M059J (cell line): ENCODE results near the gene SETD2. TPM values are rescaled to one million over a fixed set of nuclear protein-coding genes. Genes with fewer than 3 reads are reported as not detected.
"Not testable (repeated sequence)": the region's sequence is repeated elsewhere in the genome, so short reads cannot be mapped to it uniquely, and the experiment has no call there.

Experiments used
- DNase-seq: peaks from one replicate; pipeline ENCODE4 v3.0.0-alpha.2; 2012; ENCODE audit warnings: low read depth
- total RNA-seq: library from RNA; depleted of rRNA; stranded (reverse); fragments of >200 nt; shearing (Covaris generic); gene quantifications from 2 replicates; pipeline ENCODE4 v1.2.3, GENCODE V29; 2014; rRNA removed

The SETD2 gene, protein sequence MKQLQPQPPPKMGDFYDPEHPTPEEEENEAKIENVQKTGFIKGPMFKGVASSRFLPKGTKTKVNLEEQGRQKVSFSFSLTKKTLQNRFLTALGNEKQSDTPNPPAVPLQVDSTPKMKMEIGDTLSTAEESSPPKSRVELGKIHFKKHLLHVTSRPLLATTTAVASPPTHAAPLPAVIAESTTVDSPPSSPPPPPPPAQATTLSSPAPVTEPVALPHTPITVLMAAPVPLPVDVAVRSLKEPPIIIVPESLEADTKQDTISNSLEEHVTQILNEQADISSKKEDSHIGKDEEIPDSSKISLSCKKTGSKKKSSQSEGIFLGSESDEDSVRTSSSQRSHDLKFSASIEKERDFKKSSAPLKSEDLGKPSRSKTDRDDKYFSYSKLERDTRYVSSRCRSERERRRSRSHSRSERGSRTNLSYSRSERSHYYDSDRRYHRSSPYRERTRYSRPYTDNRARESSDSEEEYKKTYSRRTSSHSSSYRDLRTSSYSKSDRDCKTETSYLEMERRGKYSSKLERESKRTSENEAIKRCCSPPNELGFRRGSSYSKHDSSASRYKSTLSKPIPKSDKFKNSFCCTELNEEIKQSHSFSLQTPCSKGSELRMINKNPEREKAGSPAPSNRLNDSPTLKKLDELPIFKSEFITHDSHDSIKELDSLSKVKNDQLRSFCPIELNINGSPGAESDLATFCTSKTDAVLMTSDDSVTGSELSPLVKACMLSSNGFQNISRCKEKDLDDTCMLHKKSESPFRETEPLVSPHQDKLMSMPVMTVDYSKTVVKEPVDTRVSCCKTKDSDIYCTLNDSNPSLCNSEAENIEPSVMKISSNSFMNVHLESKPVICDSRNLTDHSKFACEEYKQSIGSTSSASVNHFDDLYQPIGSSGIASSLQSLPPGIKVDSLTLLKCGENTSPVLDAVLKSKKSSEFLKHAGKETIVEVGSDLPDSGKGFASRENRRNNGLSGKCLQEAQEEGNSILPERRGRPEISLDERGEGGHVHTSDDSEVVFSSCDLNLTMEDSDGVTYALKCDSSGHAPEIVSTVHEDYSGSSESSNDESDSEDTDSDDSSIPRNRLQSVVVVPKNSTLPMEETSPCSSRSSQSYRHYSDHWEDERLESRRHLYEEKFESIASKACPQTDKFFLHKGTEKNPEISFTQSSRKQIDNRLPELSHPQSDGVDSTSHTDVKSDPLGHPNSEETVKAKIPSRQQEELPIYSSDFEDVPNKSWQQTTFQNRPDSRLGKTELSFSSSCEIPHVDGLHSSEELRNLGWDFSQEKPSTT (N-terminal part only)
- total RNA-seq: 10.7 and 17.3 TPM in 2 replicates

DNA sequence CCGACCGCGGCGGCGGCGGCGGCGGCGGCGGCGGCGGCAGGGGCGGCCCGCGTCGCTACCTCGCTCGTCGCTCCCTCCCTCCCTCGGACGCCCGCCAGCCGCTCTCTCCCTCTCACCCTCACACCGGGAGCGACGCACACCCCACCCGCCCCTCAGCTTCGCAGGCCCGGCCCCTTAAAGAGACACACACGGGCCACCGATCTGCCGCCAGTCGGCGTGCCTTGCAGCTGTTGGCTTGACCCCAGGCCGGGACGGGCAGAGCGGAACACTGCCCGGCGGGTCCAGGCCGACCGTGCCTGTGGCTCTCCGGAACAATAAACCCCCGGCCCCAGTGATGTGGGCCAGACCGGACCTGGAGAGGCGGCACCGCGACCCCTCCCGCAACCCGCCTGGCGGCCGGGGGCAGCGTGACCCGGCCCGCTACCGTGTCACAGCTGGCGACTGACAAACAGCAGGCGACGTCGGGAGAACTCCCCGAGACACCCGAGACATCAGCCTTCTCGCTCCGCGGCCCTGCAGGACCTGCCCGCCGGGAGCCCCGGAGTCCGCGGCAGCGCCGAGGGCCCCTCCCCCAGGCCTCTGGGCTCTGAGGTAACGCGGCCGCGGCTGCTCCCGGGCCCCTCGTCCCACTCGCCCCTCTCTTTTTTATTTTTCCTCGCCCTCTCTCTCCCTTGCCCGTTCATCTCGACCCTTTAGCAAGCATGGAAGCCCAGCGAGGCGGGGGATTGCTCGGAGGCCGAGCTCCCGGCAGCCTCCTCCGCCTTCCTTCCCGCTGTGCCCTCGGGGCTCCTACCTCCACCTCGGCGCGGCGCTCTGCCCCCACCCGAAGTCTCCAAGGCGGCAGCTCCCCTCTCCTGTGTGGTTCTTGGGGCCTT is at the start of gene SETD2:
TSS of gene SETD2 (minus strand) at position 107 of the 875 bp plus-strand sequence. CDS start 189 bp downstream, outside the sequence.
- peak; percentile 86 for DNase-seq

DNA sequence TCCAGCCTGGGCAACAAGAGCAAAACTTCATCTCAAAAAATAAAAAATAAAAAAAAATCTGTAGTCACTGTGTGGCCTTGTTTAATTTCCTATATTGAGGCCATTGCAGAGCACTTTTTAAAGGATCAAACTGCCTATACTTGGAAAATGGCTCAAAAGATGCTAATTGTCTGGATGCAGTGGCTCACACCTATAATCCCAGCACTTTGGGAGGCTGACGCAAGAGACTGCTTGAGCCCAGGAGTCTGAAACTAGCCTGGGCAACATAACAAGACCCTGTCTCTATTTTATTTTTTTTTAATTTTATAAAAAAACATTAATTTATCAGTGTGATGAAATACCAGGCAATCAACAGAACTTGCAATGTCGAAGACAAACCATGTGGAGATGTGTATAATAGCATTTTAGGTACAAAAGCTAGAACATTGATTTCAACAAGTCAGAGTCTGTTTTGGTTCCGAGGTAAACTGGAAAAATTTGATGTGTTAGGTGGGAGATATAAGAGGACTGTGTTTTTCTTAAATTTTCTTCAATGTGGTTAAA is 47.0 kb upstream of the SETD2 start:
- no peak for DNase-seq

DNA sequence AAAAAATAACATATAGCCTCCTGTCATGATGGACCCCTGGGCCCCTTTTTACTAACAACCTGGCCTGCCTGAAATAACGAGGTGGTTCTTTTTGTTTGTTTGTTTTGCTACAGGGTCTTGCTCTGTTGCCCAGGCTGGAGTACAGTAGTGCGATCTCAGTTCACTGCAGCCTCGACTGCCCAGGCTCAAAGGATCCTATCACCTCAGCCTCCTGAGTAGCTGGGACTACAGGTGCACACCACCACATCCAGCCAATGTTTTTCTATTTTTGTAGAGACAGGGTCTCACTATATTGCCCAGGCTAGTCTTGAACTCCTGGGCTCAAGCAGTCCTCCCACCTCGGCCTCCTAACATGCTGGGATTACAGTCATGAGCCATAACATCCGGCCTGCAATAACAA is 42.1 kb upstream of the SETD2 start:
- not testable (repeated sequence) for DNase-seq

DNA sequence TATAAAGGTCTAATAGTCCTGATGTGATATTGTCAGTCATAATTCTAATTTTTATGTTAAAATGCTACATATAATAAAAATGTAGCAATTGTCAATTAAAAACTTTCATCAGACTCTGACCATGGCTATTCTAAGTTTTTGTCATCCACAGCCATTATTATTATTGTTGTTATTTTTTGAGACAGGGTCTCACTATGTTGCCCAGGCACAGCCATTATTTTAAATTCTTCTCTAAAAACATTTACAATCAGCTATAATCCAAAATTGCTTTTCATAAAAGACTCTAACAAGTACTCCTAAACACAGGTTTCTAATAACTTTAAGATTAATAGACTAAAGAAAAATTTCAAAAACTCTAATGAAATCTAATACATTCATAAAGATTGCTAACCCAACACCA is 41.0 kb upstream of the SETD2 start:
- no peak for DNase-seq

DNA sequence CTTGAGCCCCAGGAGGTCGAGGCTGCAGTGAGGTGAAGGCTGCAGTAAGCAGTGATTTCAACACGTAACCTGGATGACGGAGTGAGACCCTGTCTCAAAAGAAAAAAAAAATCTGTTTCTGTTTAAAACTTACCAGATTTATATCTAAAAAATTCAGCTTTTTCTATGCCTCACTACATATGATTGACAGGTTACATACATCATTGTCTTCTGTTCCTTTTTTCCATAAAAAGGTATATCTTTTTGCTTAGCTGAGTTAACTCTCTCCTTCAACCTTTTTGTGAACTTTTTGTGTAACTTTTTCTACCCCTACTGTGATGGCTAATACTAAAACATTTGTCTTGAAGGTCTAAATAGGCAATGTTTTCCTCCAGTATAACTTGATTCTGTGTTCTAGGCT is 38.6 kb upstream of the SETD2 start:
- DNase-seq: no peak

DNA sequence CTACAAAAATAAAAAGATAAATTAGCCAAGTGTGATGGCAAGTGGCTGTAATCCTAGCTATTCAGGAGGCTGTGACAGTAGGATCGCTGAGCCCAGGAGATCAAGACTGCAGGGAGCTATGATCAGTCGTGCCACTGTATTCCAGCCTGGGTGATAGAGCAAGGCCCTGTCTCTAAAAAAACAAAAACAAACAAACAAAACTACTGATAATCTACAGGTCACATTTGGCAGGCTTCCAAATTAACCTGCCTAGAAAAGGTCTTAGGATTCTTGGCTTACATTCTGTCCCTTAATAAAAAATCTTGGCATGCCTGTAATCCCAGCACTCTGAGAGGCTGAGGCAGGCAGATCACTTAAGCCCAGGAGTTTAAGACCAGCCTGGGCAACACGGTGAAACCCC is 33.4 kb upstream of the SETD2 start:
- DNase-seq: no peak

DNA sequence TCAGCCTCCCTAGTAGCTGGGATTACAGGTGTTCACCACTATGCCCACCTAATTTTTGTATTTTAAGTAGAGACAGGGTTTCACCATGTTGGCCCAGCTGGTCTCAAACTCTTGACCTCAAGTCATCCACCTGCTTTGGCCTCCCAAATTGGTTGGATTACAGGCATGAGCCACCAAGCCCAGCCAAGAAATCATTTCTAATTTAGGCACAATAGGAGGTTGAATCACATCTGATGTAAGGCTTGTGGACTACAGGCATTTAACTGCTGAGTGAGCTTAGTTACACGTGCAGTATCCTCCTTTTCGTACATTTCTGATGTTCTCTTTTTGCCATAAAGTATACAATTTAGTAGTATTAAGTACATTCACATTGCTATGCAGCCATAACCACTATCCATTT is 31.1 kb upstream of the SETD2 start:
- no peak for DNase-seq

DNA sequence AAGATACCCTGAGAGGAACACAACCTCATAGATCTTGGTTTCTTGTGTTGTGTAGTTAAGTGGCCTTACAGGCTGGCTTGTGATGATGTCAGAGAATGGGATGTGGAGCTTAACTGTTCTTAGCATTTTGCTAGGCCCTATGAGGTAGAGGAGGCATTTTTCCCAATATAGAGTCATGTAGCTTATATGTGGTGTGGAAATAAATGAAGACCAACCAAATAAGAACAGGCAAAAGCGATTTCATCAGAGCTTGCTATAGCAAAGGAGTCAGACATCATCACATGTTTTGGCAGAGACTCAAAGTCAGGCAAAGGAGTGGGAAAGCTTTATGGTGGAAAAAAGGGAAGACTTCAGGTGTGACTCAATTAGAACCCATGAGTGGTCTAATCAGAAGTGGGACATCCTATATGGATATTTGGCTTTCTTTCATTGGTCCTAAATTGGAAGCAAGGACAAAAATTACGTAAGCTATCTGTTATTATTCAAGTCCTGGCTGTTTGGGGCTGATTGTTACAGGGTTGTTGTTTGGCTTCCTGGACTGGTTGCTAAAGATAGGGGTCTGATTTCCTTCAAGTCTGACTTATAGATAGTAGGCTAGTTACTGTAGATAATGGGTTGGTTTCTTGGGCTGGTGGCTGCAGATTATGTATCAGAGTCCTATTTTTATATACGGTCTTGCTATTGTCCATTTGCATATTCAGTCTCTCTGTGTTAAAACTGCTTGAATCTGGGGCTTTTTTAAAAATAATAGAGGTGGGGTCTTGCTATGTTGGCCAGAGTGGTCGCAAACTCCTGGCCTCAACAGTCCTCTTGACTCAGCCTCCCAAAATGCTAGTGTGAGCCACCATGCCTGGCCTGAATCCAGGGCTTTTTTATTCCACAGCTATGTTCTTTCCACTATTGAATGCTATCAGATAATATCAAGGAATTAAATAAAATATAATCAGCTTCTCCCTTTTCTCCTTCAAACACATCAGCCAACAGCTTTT is 30.3 kb upstream of the SETD2 start:
- no peak for DNase-seq

DNA sequence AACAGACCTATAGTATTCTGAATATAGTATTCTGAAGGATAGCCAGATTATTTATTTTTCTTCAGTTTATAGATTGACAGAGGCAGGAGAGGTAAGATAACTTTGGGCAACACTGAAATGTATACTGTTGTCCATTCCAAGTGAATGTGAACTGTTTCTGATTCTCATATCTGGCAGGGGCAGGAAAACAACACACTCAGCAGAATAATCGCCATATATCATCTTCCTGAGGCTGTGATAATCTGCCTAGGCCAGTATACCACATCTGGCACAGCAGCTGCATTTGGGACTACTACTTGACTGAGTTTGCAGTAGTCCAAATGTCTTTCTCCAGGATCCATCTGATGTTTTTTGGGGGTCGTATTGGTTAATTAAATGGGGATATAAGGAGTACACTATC is 22.4 kb upstream of the SETD2 start:
- DNase-seq: no peak

DNA sequence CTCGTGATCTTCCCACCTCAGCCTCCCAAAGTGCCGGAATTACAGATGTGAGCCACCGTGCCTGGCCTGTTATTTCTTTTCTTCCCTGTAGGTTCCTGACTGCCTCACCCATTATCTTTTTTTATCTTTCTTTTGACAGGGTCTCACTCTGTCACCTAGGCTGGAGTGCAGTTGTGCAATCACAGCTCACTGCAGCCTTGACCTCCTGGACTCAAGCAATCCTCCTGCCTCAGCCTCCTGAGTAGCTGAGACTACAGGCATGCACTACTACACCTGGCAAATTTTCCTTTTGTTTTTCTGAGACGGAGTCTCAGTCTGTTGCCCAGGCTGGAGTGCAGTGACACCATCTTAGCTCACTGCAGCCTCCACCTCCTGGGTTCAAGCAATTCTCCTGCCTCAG is 17.8 kb upstream of the SETD2 start:
- not testable (repeated sequence) for DNase-seq

DNA sequence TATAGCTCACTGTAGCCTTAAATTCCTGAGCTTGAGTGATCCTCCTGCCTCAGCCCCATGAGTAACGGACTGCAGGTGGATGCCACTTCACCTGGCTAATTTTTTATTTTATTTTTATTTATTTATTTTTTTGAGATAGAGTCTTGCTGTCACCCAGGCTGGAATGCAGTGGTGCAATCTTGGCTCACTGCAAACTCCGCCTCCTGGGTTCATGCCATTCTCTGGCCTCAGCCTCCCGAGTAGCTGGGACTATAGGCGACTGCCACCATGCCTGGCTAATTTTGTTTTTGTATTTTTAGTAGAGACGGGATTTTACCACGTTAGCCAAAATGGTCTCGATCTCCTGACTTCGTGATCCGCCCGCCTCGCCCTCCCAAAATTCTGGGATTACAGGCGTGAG is 16.1 kb upstream of the SETD2 start:
- not testable (repeated sequence) for DNase-seq

DNA sequence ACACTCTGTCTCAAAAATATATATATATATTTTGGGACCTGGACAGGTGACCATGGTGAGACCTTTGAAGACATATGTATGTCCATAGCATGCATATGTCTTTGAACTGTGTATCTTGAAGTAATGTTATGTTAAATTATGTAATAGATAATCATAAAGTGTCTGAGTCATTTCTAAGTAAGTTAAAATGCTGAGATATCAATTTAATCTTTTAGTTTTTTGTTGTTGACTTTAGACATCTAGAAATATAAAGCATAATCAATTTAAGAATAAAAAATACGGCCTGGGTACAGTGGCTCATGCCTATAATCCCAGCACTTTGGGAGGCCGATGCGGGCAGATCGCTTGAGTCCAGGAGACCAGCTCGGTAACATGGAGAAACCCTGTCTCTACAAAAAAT is 12.7 kb upstream of the SETD2 start:
- DNase-seq: no peak

DNA sequence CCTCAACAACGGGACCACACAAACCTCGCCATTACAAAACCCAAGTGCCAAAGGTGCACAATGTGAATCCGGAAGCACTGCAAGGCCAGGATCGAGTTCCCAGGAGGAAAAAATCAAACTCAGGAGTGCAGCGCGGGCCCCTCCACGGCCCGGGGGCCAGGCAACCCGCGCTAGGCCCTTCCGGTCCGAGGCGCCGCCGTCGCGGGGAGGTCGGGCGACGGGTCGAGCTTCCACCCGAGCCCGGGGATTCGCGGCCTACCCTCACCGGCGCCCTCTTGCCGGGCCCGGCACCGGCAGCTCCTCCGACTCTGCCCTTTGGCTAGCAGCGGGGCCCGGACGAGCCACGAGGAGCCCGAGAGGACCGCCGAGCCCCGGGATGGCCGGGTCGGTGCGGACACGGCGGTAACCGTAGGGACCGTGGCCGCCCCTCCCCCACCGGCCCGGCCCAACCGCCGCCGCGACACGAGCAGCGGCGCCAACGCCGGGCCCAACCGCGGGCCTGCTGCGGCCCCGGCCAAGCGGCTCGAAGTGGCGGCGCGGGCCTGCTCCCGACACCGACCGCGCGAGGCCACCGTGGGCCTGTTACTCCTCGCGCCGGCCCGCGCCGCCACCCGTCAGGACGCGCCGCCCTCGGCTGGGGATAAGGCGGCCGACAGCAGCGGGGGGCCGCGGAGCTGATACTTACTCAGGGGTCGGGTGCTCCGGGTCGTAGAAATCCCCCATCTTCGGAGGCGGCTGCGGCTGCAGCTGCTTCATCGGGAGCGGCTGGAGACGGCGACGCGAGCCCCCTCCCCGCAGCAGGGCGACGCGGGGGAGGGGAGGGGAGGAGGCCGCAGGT is 525 bp downstream of the SETD2 start:
- peak; percentile 55 for DNase-seq

DNA sequence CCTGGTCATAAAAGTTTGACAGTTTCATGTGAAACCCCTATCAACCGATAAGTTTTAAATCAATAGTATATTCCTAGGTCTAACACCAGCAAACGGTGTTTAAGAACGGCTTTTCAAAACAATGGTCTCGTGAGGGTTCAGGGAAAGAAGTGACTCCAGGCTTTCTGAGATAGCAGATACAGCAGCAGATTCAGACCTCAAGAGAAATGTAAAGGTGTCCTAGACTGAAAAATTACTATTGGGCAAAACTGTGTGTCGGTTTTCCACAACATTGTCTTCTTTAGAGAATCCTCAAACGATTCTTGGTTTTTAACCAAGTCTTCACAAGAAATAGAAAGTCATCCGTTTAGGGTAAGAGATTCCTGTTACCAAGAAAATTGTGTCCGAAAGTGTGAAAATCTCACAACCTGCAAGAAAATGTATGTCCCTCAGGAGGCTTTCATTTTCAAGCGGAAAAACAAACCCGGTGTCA is 1.2 kb downstream of the SETD2 start:
- peak; percentile 8 for DNase-seq

DNA sequence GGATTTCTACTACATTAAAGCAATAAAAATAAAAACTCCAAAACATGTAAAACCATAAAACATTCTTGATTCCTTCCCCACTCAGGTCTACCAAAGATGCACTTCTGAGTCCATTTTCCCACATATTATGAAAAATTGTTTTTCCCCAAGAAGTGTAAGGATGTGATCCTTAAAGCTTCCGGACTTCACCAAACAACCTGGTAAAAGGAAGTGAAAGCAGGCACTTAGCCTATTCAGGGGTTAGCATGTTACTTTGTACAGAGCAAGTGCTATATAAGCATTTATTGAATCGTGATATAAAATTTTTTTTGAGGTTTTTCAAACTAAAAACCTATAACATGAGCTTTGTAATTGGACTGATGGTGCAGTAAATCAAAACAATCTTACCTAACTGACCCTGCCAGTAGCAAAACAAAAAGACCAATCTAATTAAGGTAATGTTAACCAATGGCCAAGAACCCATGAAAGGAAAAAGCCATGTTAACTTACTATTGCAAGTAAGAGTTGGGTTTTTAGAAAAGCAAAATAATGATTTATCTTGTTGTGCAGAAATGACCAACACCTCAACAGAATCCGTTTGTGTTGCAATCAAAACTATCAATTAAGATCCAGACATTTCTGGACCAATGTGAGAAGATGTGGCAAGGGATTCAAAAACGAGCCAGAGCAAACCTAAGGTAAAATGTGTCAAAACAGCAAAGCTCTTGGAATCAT is 1.8 kb downstream of the SETD2 start:
- DNase-seq: no peak

DNA sequence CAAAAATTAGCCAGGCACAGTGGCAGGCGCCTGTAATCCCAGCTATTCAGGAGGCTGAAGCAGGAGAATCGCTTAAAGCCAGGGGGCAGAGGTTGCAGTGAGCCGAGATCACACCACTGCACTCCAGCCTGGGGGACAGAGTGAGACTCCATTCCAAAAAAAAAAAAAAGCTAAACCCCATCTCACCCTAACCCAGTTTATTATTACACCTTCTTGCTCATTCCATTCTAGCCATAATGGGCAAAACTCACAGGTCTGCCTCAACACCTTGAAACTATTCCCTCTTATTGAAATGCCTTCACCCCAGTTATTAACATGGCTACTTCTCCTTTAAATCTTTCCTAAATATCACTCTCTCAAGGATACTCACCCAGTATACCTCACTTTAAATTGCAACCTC is 4.1 kb downstream of the SETD2 start:
- DNase-seq: no peak

DNA sequence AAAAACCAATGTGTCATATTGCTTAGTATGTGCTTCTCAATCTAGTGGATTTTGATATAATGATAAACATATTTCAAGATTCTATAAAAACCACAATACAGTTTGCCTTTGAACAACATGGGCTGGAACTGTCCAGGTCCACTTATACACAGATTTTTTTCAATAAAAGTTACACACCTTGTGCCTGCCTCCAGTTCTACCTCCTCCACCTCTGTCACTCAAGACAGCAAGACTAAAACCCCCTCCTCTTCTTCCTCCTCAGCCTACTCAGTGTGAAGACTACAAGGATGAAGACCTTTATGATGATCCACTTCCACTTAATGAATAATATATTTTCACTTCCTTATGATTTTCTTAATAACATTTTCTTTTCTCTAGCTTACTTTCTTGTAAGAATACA is 5.7 kb downstream of the SETD2 start:
- DNase-seq: no peak

DNA sequence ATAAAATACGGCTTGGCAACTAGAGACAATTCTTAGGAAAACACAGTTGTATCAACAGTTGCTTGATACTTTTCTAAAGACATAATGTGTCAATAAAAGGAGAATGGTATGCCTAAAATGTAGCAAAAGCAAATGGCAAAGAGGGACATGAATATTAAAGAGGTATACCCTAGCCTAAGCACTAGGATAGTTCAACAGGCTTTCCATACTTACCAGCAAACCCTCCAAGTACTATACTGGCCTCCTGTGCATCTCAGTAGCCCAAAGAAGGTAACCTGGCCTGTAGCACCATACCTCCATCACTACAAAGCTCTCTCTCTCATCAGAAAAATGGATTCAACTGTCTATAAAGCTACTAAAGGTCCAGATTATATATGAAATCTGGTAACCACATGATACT is 7.5 kb downstream of the SETD2 start:
- DNase-seq: no peak
